ENCODE measurements around the gene RALGPS2.

GRCh38 chr1:178796013-178796412 lies 71.0 kb downstream of the RALGPS2 start:
- TF ChIP-seq EZH2 (IDR thresholded peaks at IDR 0.05; ENCODE audit: insufficient read depth, poor library complexity, severe bottlenecking) (no peak), EZH2phosphoT487 (IDR thresholded peaks at IDR 0.05; ENCODE audit: insufficient read depth, low read depth) (no peak)
